IPS-18a (cell line): ENCODE measurements around the gene DPYSL4.

ENCODE experiments used
- H3K27ac ChIP-seq: one replicate; pipeline ENCODE4 v1.5.1; 2013; ENCODE audit warnings: low read length
- H3K27me3 ChIP-seq: one replicate; pipeline ENCODE4 v1.6.1; 2013; ENCODE audit warnings: mild to moderate bottlenecking, low read length; ENCODE audit not compliant: control insufficient read depth, insufficient read depth
- H3K36me3 ChIP-seq: one replicate; pipeline ENCODE4 v1.6.1; 2013; ENCODE audit warnings: low read depth, low read length; ENCODE audit not compliant: control insufficient read depth
- H3K4me1 ChIP-seq: one replicate; pipeline ENCODE4 v1.6.1; 2013; ENCODE audit warnings: low read depth, low read length; ENCODE audit not compliant: control insufficient read depth
- H3K4me3 ChIP-seq: one replicate; pipeline ENCODE4 v1.5.1; 2013; ENCODE audit warnings: low read length
- H3K9ac ChIP-seq: one replicate; pipeline ENCODE4 v1.6.1; 2013; ENCODE audit warnings: mild to moderate bottlenecking, low read length, moderate library complexity
- H3K9me3 ChIP-seq: one replicate; pipeline ENCODE4 v1.6.1; 2013; ENCODE audit warnings: low read depth, low read length; ENCODE audit not compliant: control insufficient read depth

DPYSL4 gene

GRCh38 chr10:132144086-132144485 is 42.7 kb upstream of the DPYSL4 start:
- peaks cover 5% of the 10 kb centered on the region for H3K4me1 ChIP-seq
- no peaks in the 10 kb centered on the region for H3K27me3 ChIP-seq
- H3K4me3 ChIP-seq, result no peak overlapping the region
- no peak overlapping the region for H3K27ac ChIP-seq
- H3K36me3 ChIP-seq, result no peaks in the 10 kb centered on the region
- H3K9me3 ChIP-seq, result no peaks in the 10 kb centered on the region
- no peak overlapping the region for H3K9ac ChIP-seq

- no peak overlapping the region for H3K27ac ChIP-seq
- no peak overlapping the region for H3K4me3 ChIP-seq
- no peak overlapping the region for H3K9ac ChIP-seq
- peaks cover 5% of the 10 kb centered on the region for H3K4me1 ChIP-seq
- H3K27me3 ChIP-seq, result no peaks in the 10 kb centered on the region
- no peaks in the 10 kb centered on the region for H3K36me3 ChIP-seq
- H3K9me3 ChIP-seq, result no peaks in the 10 kb centered on the region
Observed at GRCh38 chr10:132145002-132145401, 41.7 kb upstream of the DPYSL4 start.

GRCh38 chr10:132145521-132146185 is 41.1 kb upstream of the DPYSL4 start:
- Histone ChIP-seq H3K9me3 (no peaks in the 10 kb centered on the region), H3K36me3 (no peaks in the 10 kb centered on the region), H3K4me3 (no peak overlapping the region), H3K9ac (no peak overlapping the region), H3K4me1 (peaks cover 5% of the 10 kb centered on the region), H3K27ac (no peak overlapping the region), H3K27me3 (no peaks in the 10 kb centered on the region)

GRCh38 chr10:132146271-132146671 is 40.5 kb upstream of the DPYSL4 start:
- Histone ChIP-seq H3K4me1 (peaks cover 5% of the 10 kb centered on the region), H3K36me3 (no peaks in the 10 kb centered on the region), H3K27ac (no peak overlapping the region), H3K4me3 (no peak overlapping the region), H3K9ac (no peak overlapping the region), H3K9me3 (no peaks in the 10 kb centered on the region), H3K27me3 (no peaks in the 10 kb centered on the region)

GRCh38 chr10:132146941-132147915 is 39.5 kb upstream of the DPYSL4 start:
- Histone ChIP-seq H3K9ac (no peak overlapping the region), H3K27ac (no peak overlapping the region), H3K27me3 (no peaks in the 10 kb centered on the region), H3K9me3 (no peaks in the 10 kb centered on the region), H3K4me1 (peaks cover 5% of the 10 kb centered on the region), H3K36me3 (no peaks in the 10 kb centered on the region), H3K4me3 (no peak overlapping the region)

- H3K4me1 ChIP-seq, result peaks cover 2% of the 10 kb centered on the region
- no peak overlapping the region for H3K9ac ChIP-seq
- H3K9me3 ChIP-seq, result no peaks in the 10 kb centered on the region
- no peak overlapping the region for H3K27ac ChIP-seq
- H3K4me3 ChIP-seq, result no peak overlapping the region
- H3K36me3 ChIP-seq, result no peaks in the 10 kb centered on the region
- H3K27me3 ChIP-seq, result no peaks in the 10 kb centered on the region
Observed at GRCh38 chr10:132148261-132149251, 38.2 kb upstream of the DPYSL4 start.

GRCh38 chr10:132149271-132149670 is 37.5 kb upstream of the DPYSL4 start:
- no peaks in the 10 kb centered on the region for H3K36me3 ChIP-seq
- no peaks in the 10 kb centered on the region for H3K27me3 ChIP-seq
- H3K27ac ChIP-seq, result no peak overlapping the region
- no peak overlapping the region for H3K9ac ChIP-seq
- no peaks in the 10 kb centered on the region for H3K9me3 ChIP-seq
- H3K4me3 ChIP-seq, result no peak overlapping the region
- no peaks in the 10 kb centered on the region for H3K4me1 ChIP-seq

GRCh38 chr10:132149917-132150316 is 36.8 kb upstream of the DPYSL4 start:
- H3K27me3 ChIP-seq, result no peaks in the 10 kb centered on the region

GRCh38 chr10:132150777-132151176 is 36.0 kb upstream of the DPYSL4 start:
- H3K36me3 ChIP-seq, result no peaks in the 10 kb centered on the region
- H3K27ac ChIP-seq, result no peak overlapping the region
- H3K27me3 ChIP-seq, result no peaks in the 10 kb centered on the region
- no peak overlapping the region for H3K9ac ChIP-seq
- no peaks in the 10 kb centered on the region for H3K4me1 ChIP-seq
- H3K9me3 ChIP-seq, result no peaks in the 10 kb centered on the region
- no peak overlapping the region for H3K4me3 ChIP-seq

More at GRCh38 chr10:132149917-132150316, 36.8 kb upstream of the DPYSL4 start:
- H3K9ac ChIP-seq, result no peak overlapping the region
- H3K4me1 ChIP-seq, result no peaks in the 10 kb centered on the region
- no peak overlapping the region for H3K27ac ChIP-seq
- no peaks in the 10 kb centered on the region for H3K36me3 ChIP-seq
- no peaks in the 10 kb centered on the region for H3K9me3 ChIP-seq
- H3K4me3 ChIP-seq, result no peak overlapping the region

GRCh38 chr10:132151286-132151950 is 35.3 kb upstream of the DPYSL4 start:
- Histone ChIP-seq H3K4me3 (no peak overlapping the region), H3K9me3 (no peaks in the 10 kb centered on the region), H3K9ac (no peak overlapping the region), H3K4me1 (no peaks in the 10 kb centered on the region), H3K27me3 (no peaks in the 10 kb centered on the region), H3K27ac (no peak overlapping the region), H3K36me3 (no peaks in the 10 kb centered on the region)
